Endodermal cell (in vitro differentiated cells): ENCODE measurements around the gene ZBTB16. TPM values are rescaled to one million over a fixed set of nuclear protein-coding genes. Genes with fewer than 3 reads are reported as not detected.

Experiments used
- DNase-seq: peaks from one replicate; pipeline ENCODE4 v3.0.0-alpha.2; 2017
- H3K27ac ChIP-seq: 2 replicates; pipeline ENCODE4 v1.5.1; 2013; ENCODE audit warnings: mild to moderate bottlenecking, low read depth, low read length, moderate library complexity
- H3K27me3 ChIP-seq: 2 replicates; pipeline ENCODE4 v1.6.1; 2013; ENCODE audit warnings: mild to moderate bottlenecking, low read length, moderate library complexity; ENCODE audit not compliant: insufficient read depth, control insufficient read depth, poor library complexity, severe bottlenecking
- H3K36me3 ChIP-seq: 2 replicates; pipeline ENCODE4 v1.7.0; 2013; ENCODE audit warnings: mild to moderate bottlenecking, low read length, moderate library complexity; ENCODE audit not compliant: control insufficient read depth, insufficient read depth
- H3K4me1 ChIP-seq: one replicate; pipeline ENCODE4 v1.7.0; 2013; ENCODE audit warnings: low read length; ENCODE audit not compliant: control insufficient read depth, insufficient read depth
- H3K4me3 ChIP-seq: 2 replicates; pipeline ENCODE4 v1.5.1; 2013; ENCODE audit warnings: mild to moderate bottlenecking, low read length, moderate library complexity
- H3K9ac ChIP-seq: 2 replicates; pipeline ENCODE4 v1.6.1; 2013; ENCODE audit warnings: mild to moderate bottlenecking, low read length, moderate library complexity; ENCODE audit not compliant: poor library complexity, severe bottlenecking; ENCODE audit errors: extremely low read depth
- H3K9me3 ChIP-seq: 2 replicates; pipeline ENCODE4 v1.6.1; 2013; ENCODE audit warnings: mild to moderate bottlenecking, low read length, moderate library complexity; ENCODE audit not compliant: control insufficient read depth
- H3K27ac Mint-ChIP-seq: 2 replicates; pipeline ENCODE4 v1.8.0; 2020; ENCODE audit warnings: mixed read lengths
- H3K27me3 Mint-ChIP-seq: 2 replicates; pipeline ENCODE4 v1.8.0; 2021; ENCODE audit warnings: mild to moderate bottlenecking, mixed read lengths; ENCODE audit not compliant: insufficient read depth
- H3K36me3 Mint-ChIP-seq: 2 replicates; pipeline ENCODE4 v1.8.0; 2020; ENCODE audit warnings: low read depth, mixed read lengths
- H3K4me1 Mint-ChIP-seq: 2 replicates; pipeline ENCODE4 v1.8.0; 2020; ENCODE audit warnings: mixed read lengths
- H3K4me3 Mint-ChIP-seq: 2 replicates; pipeline ENCODE4 v1.8.0; 2020; ENCODE audit warnings: mild to moderate bottlenecking, moderate library complexity, mixed read lengths
- H3K9me3 Mint-ChIP-seq: 2 replicates; pipeline ENCODE4 v1.8.0; 2020; ENCODE audit warnings: mild to moderate bottlenecking, mixed read lengths
- WGBS, 2 experiments: methylation state at CpG; one replicate each; pipeline versions ENCODE4 v1.1.5 to v1.1.7; 2013; ENCODE audit warnings: missing lambda C conversion rate in 2 of 2, mixed read lengths in 1 of 2; ENCODE audit not compliant: insufficient coverage in 1 of 2, insufficient read length in 1 of 2; 5-methylcytosine and 5-hydroxymethylcytosine counted together
- total RNA-seq, 2 donors: library from RNA; stranded (reverse); fragmentation: NEBNext Ultra II Directional in 1 of 2; extraction: Animal tissue kit (Norgen Biotek cat#: 25700) in 1 of 2; gene quantifications; 2 replicates in 1 of 2; 3 replicates in 1 of 2; pipeline ENCODE4 v1.2.1, GENCODE V29; 2021
- TF ChIP-seq, protein P1 (sequence below): fragments of 200-600 bp; sonication (generic); conservative IDR thresholded peaks from 2 replicates; pipeline ENCODE4 v1.5.0; 2021; ENCODE audit warnings: antibody characterized with exemption, mild to moderate bottlenecking

The ZBTB16 gene
- total RNA-seq, 2 donors from 2014 or later: 4.1 to 5.8 TPM

- TF ChIP-seq, protein P1, sequence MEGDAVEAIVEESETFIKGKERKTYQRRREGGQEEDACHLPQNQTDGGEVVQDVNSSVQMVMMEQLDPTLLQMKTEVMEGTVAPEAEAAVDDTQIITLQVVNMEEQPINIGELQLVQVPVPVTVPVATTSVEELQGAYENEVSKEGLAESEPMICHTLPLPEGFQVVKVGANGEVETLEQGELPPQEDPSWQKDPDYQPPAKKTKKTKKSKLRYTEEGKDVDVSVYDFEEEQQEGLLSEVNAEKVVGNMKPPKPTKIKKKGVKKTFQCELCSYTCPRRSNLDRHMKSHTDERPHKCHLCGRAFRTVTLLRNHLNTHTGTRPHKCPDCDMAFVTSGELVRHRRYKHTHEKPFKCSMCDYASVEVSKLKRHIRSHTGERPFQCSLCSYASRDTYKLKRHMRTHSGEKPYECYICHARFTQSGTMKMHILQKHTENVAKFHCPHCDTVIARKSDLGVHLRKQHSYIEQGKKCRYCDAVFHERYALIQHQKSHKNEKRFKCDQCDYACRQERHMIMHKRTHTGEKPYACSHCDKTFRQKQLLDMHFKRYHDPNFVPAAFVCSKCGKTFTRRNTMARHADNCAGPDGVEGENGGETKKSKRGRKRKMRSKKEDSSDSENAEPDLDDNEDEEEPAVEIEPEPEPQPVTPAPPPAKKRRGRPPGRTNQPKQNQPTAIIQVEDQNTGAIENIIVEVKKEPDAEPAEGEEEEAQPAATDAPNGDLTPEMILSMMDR: no peak
- Mint-ChIP-seq H3K36me3 (no peaks in the 10 kb centered on the region), H3K27ac (no peak overlapping the region), H3K27me3 (peaks cover 10% of the 10 kb centered on the region), H3K9me3 (no peaks in the 10 kb centered on the region), H3K4me1 (peaks cover 9% of the 10 kb centered on the region), H3K4me3 (no peak overlapping the region)
- WGBS, 2 experiments: 82 to 89% methylated on average over 5 to 14 of the region's 14 CpGs
- Histone ChIP-seq H3K4me3 (no peak overlapping the region), H3K36me3 (no peaks in the 10 kb centered on the region), H3K4me1 (no peaks in the 10 kb centered on the region), H3K27ac (no peak overlapping the region), H3K9ac (no peak overlapping the region), H3K9me3 (no peaks in the 10 kb centered on the region), H3K27me3 (no peaks in the 10 kb centered on the region)
- DNase-seq: peak; percentile 62
Observed at GRCh38 chr11:114250993-114251814, 191.7 kb downstream of the ZBTB16 start.

GRCh38 chr11:114251815-114252337, 192.4 kb downstream of the ZBTB16 start:
- peaks cover 11% of the 10 kb centered on the region for H3K27me3 Mint-ChIP-seq
- Histone ChIP-seq H3K27ac (no peak overlapping the region), H3K9ac (no peak overlapping the region), H3K36me3 (no peaks in the 10 kb centered on the region), H3K27me3 (no peaks in the 10 kb centered on the region), H3K4me1 (no peaks in the 10 kb centered on the region), H3K4me3 (no peak overlapping the region), H3K9me3 (no peaks in the 10 kb centered on the region)
- DNase-seq: peak; percentile 76
- no peaks in the 10 kb centered on the region for H3K9me3 Mint-ChIP-seq
- peaks cover 9% of the 10 kb centered on the region for H3K4me1 Mint-ChIP-seq
- 81 to 100% methylated on average over 3 to 9 of the region's 9 CpGs for WGBS, 2 experiments
- no peak overlapping the region for H3K4me3 Mint-ChIP-seq
- H3K36me3 Mint-ChIP-seq: no peaks in the 10 kb centered on the region
- no peak overlapping the region for H3K27ac Mint-ChIP-seq
- TF ChIP-seq, protein P1: peak; percentile 64

DNA sequence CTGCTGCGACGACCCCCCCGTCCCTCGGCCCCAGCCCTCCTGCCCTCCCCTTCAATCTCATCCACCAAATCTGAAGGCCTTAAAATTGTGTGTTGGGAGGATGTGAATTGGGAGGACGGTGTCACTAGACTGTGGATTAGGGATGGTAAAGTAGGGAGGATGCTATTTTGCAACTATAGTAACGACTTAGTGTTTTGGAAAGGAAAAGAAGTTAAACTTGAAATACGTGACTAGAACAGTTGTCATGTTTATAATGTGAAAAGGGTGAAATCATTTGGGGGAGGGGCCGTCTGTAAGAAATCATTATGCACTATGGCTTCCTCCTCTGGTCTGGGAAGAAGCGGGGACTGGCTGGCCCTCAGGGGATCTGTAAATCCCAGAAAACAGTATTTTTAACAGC, 193.3 kb downstream of the ZBTB16 start:
- Histone ChIP-seq H3K4me1 (no peaks in the 10 kb centered on the region), H3K27ac (no peak overlapping the region), H3K27me3 (no peaks in the 10 kb centered on the region), H3K4me3 (no peak overlapping the region), H3K36me3 (no peaks in the 10 kb centered on the region), H3K9ac (no peak overlapping the region), H3K9me3 (no peaks in the 10 kb centered on the region)
- peaks cover 11% of the 10 kb centered on the region for H3K27me3 Mint-ChIP-seq
- WGBS, 2 experiments: 88 to 89% methylated on average over 3 to 5 of the region's 9 CpGs
- no peak overlapping the region for H3K27ac Mint-ChIP-seq
- no peaks in the 10 kb centered on the region for H3K36me3 Mint-ChIP-seq
- H3K4me3 Mint-ChIP-seq: no peak overlapping the region
- H3K9me3 Mint-ChIP-seq: no peaks in the 10 kb centered on the region
- no peak for DNase-seq
- TF ChIP-seq, protein P1: no peak
- peaks cover 12% of the 10 kb centered on the region for H3K4me1 Mint-ChIP-seq
